Common myeloid progenitor, CD34-positive (primary cell): Measurements from ENCODE around the gene LAMA3.

ENCODE experiments used
- CTCF ChIA-PET: fragments of 350-600 bp; sonication (Branson Sonifier 250); formaldehyde crosslinking; loops from one replicate; lab custom pipeline; 2021; ENCODE audit warnings: antibody characterized with exemption; lab: Charles Lee
- POLR2A ChIA-PET: fragments of 350-600 bp; sonication (Branson Sonifier 250); formaldehyde crosslinking; loops from one replicate; lab custom pipeline; 2021; ENCODE audit warnings: antibody characterized with exemption; lab: Charles Lee
- DNase-seq, 3 donors: peaks; one replicate each; pipeline versions ENCODE4 v3.0.0 to v3.0.0-alpha.2; 2013
- H3K27ac ChIP-seq, 2 experiments: 1 replicate in 1 of 2; 2 replicates in 1 of 2; pipeline ENCODE4 v1.7.0; 2013; ENCODE audit warnings: inconsistent platforms in 2 of 2, low read length in 2 of 2, mild to moderate bottlenecking in 2 of 2, low read depth in 1 of 2, moderate library complexity in 1 of 2; ENCODE audit not compliant: severe bottlenecking in 2 of 2, insufficient read depth in 1 of 2, poor library complexity in 1 of 2
- H3K27me3 ChIP-seq, 5 experiments: replicated peaks in 2 of 5; 1 replicate in 3 of 5; 2 replicates in 2 of 5; pipeline versions ENCODE4 v1.6.1 to v1.7.0; 2013; ENCODE audit warnings: low read length in 4 of 5, mild to moderate bottlenecking in 2 of 5, moderate library complexity in 2 of 5, inconsistent platforms in 1 of 5; ENCODE audit not compliant: insufficient read depth in 5 of 5, control insufficient read depth in 4 of 5
- H3K36me3 ChIP-seq, 4 experiments: 1 replicate in 2 of 4; 2 replicates in 2 of 4; pipeline versions ENCODE4 v1.6.1 to v1.7.0; 2013; ENCODE audit warnings: low read length in 3 of 4, control low read depth in 1 of 4, mild to moderate bottlenecking in 1 of 4; ENCODE audit not compliant: control insufficient read depth in 4 of 4, insufficient read depth in 4 of 4
- H3K4me1 ChIP-seq, 4 experiments: 1 replicate in 3 of 4; 2 replicates in 1 of 4; pipeline versions ENCODE4 v1.6.1 to v1.7.1; 2013; ENCODE audit warnings: low read length in 3 of 4, mild to moderate bottlenecking in 3 of 4, control low read depth in 1 of 4, inconsistent platforms in 1 of 4, moderate library complexity in 1 of 4; ENCODE audit not compliant: control insufficient read depth in 4 of 4, insufficient read depth in 4 of 4; ENCODE audit errors: control extremely low read depth in 1 of 4
- H3K4me3 ChIP-seq, 7 experiments: 1 replicate in 4 of 7; 2 replicates in 3 of 7; pipeline versions ENCODE4 v1.5.1 to v1.7.0; 2013; ENCODE audit warnings: mild to moderate bottlenecking in 7 of 7, low read length in 6 of 7, moderate library complexity in 6 of 7, inconsistent platforms in 2 of 7, low read depth in 2 of 7, control low read depth in 1 of 7; ENCODE audit not compliant: insufficient read depth in 4 of 7, control insufficient read depth in 1 of 7; ENCODE audit errors: extremely low read depth in 1 of 7
- H3K9me3 ChIP-seq, 5 experiments: 1 replicate in 4 of 5; 2 replicates in 1 of 5; pipeline versions ENCODE4 v1.6.1 to v1.7.1; 2013; ENCODE audit warnings: low read length in 4 of 5, mild to moderate bottlenecking in 2 of 5, inconsistent platforms in 1 of 5, low read depth in 1 of 5, moderate library complexity in 1 of 5; ENCODE audit not compliant: control insufficient read depth in 4 of 5, insufficient read depth in 2 of 5; ENCODE audit errors: control extremely low read depth in 1 of 5
- WGBS: methylation state at CpG from one replicate; pipeline ENCODE4 v1.1.5; 2013; ENCODE audit not compliant: insufficient coverage; 5-methylcytosine and 5-hydroxymethylcytosine counted together

The LAMA3 gene

GRCh38 chr18:23877371-23877770 lies 188.1 kb downstream of the LAMA3 start:
- peaks cover 0 to 2% (median 0%) of the 10 kb centered on the region in 4 experiments for H3K4me1 ChIP-seq
- no peak overlapping the region for H3K27ac ChIP-seq
- 67% methylated on average over 4 of the region's 4 CpGs for WGBS
- ChIA-PET POLR2A (interaction anchor here (0.7 kb wide), 1 partner anchor 223 kb away, joined by 3 read pairs; no protein-coding TSS in a partner anchor), CTCF (no interaction called here)
- no peak overlapping the region for H3K4me3 ChIP-seq
- H3K27me3 ChIP-seq = no peaks in the 10 kb centered on the region
- no peaks in the 10 kb centered on the region for H3K36me3 ChIP-seq
- no peaks in the 10 kb centered on the region for H3K9me3 ChIP-seq
- DNase-seq = no peak

GRCh38 chr18:23878336-23878900 lies 189.2 kb downstream of the LAMA3 start:
- peaks cover 0 to 2% (median 0%) of the 10 kb centered on the region in 4 experiments for H3K4me1 ChIP-seq
- no peak overlapping the region for H3K4me3 ChIP-seq
- 94% methylated on average over 8 of the region's 11 CpGs for WGBS
- ChIA-PET CTCF (interaction anchor here (0.8 kb wide), 1 partner anchor 50 kb away, joined by 3 read pairs; no protein-coding TSS in a partner anchor), POLR2A (no interaction called here)
- H3K27me3 ChIP-seq = no peaks in the 10 kb centered on the region
- no peaks in the 10 kb centered on the region for H3K36me3 ChIP-seq
- no peaks in the 10 kb centered on the region for H3K9me3 ChIP-seq
- no peak for DNase-seq
- no peak overlapping the region for H3K27ac ChIP-seq

GRCh38 chr18:23879126-23879525 lies 189.9 kb downstream of the LAMA3 start:
- ChIA-PET CTCF (no interaction called here), POLR2A (interaction anchor here (0.6 kb wide), 1 partner anchor 233 kb away, joined by 5 read pairs; no protein-coding TSS in a partner anchor)
- DNase-seq = no peak
- no peak overlapping the region for H3K27ac ChIP-seq
- H3K27me3 ChIP-seq = no peaks in the 10 kb centered on the region
- no peaks in the 10 kb centered on the region for H3K9me3 ChIP-seq
- H3K36me3 ChIP-seq = no peaks in the 10 kb centered on the region
- 95% methylated on average over 13 of the region's 13 CpGs for WGBS
- no peak overlapping the region for H3K4me3 ChIP-seq
- peaks cover 0 to 2% (median 0%) of the 10 kb centered on the region in 4 experiments for H3K4me1 ChIP-seq

GRCh38 chr18:23879544-23879943 lies 190.3 kb downstream of the LAMA3 start:
- POLR2A ChIA-PET = interaction anchor here (0.6 kb wide), 1 partner anchor 233 kb away, joined by 5 read pairs; no protein-coding TSS in a partner anchor
- CTCF ChIA-PET = no interaction called here
- H3K4me3 ChIP-seq = no peak overlapping the region
- whole genome bisulfite sequencing = 92% methylated on average over 4 of the region's 7 CpGs
- H3K9me3 ChIP-seq = no peaks in the 10 kb centered on the region
- H3K27ac ChIP-seq = no peak overlapping the region
- no peaks in the 10 kb centered on the region for H3K36me3 ChIP-seq
- peaks cover 0 to 3% (median 1%) of the 10 kb centered on the region in 4 experiments for H3K4me1 ChIP-seq
- H3K27me3 ChIP-seq = no peaks in the 10 kb centered on the region
- no peak for DNase-seq

GRCh38 chr18:23879966-23880565 lies 190.8 kb downstream of the LAMA3 start:
- POLR2A ChIA-PET = interaction anchor here (0.6 kb wide), 1 partner anchor 232 kb away, joined by 5 read pairs; no protein-coding TSS in a partner anchor
- Histone ChIP-seq H3K4me1 (peaks cover 0 to 8% (median 2%) of the 10 kb centered on the region in 4 experiments), H3K9me3 (no peaks in the 10 kb centered on the region), H3K36me3 (no peaks in the 10 kb centered on the region), H3K27me3 (no peaks in the 10 kb centered on the region), H3K27ac (no peak overlapping the region), H3K4me3 (no peak overlapping the region)
- 94% methylated on average over 2 of the region's 6 CpGs for WGBS
- CTCF ChIA-PET = interaction anchor here (1.2 kb wide), 1 partner anchor 39 kb away, joined by 5 read pairs; no protein-coding TSS in a partner anchor
- no peak for DNase-seq

GRCh38 chr18:23880931-23881617 lies 191.8 kb downstream of the LAMA3 start:
- DNase-seq = no peak
- ChIA-PET POLR2A (no interaction called here), CTCF (interaction anchor here (1.2 kb wide), 1 partner anchor 38 kb away, joined by 5 read pairs; no protein-coding TSS in a partner anchor)
- no CpG with 5 or more reads among the region's 2 CpGs for WGBS
- H3K4me1 ChIP-seq = peaks cover 0 to 17% (median 2%) of the 10 kb centered on the region in 4 experiments
- no peaks in the 10 kb centered on the region for H3K9me3 ChIP-seq
- no peaks in the 10 kb centered on the region for H3K27me3 ChIP-seq
- no peaks in the 10 kb centered on the region for H3K36me3 ChIP-seq
- no peak overlapping the region for H3K27ac ChIP-seq
- no peak overlapping the region for H3K4me3 ChIP-seq
